ENCODE results near the gene TBCCD1. TPM values are rescaled to one million over a fixed set of nuclear protein-coding genes. Genes with fewer than 3 reads are reported as not detected.

The TBCCD1 gene
- total and polyA plus RNA-seq, 2 donors (not counting 3 experiments of a cell fraction or from before 2014, with no cell fraction given): 16.5 to 16.6 TPM

GRCh38 chr3:186496635-186497034 lies 70.5 kb downstream of the TBCCD1 start:
- DNase-seq (ENCODE audit: low read depth, low spot score) (no peak), FAIRE-seq (no peak)
- H2AFZ ChIP-seq (ENCODE audit: low read depth, low read length): no peak overlapping the region
- dilution Hi-C loops (cut with MboI; ENCODE audit: extremely low pct_ligation_motif_present, low sequenced_read_pairs) (no loop called here), intact Hi-C loops (cut with micrococcal nuclease) (no loop called here)
- H3K9me3 ChIP-seq (replicated peaks; ENCODE audit: control insufficient read depth, insufficient read depth, low read length): no peaks in the 10 kb centered on the region
- no peaks in the 10 kb centered on the region for H3K9me1 ChIP-seq (replicated peaks; ENCODE audit: control insufficient read depth, extremely low read depth, insufficient read depth, low read length)
- POLR2A ChIA-PET: no interaction called here
- H3K27me3 ChIP-seq (ENCODE audit: control insufficient read depth in 2 of 2, insufficient read depth in 2 of 2, low read length in 2 of 2): no peaks in the 10 kb centered on the region
- no peak overlapping the region for H3K4me2 ChIP-seq (ENCODE audit: insufficient read depth, low read length)
- H3K79me2 ChIP-seq (ENCODE audit: control insufficient read depth, insufficient read depth, low read length): no peaks in the 10 kb centered on the region
- no peaks in the 10 kb centered on the region for H3K4me1 ChIP-seq (ENCODE audit: control insufficient read depth, extremely low read depth, insufficient read depth, low read length)
- no TSS peak for BruUV-seq (replicated peaks)
- H3K4me3 ChIP-seq (replicated peaks in 1 of 3; ENCODE audit: insufficient read depth in 1 of 3, low read depth in 1 of 3, low read length in 3 of 3): no peak overlapping the region
- TF ChIP-seq GATA2 (IDR thresholded peaks at IDR 0.05; ENCODE audit: insufficient read depth, insufficient read length, low read depth, low read length) (no peak), MAX (IDR thresholded peaks at IDR 0.05; ENCODE audit: insufficient read depth, insufficient read length) (no peak), FOS (IDR thresholded peaks at IDR 0.05; ENCODE audit: borderline replicate concordance, insufficient read depth, low read length) (no peak), POLR2AphosphoS5 (IDR thresholded peaks at IDR 0.05; ENCODE audit: insufficient read depth, low read depth, low read length) (no peak), CTCF (IDR thresholded peaks at IDR 0.05; ENCODE audit: extremely low read depth in 1 of 2, insufficient read depth in 1 of 2, low read depth in 1 of 2, low read length in 2 of 2) (no peak), JUN (IDR thresholded peaks at IDR 0.05; ENCODE audit: borderline replicate concordance, insufficient read depth, insufficient read length, low read depth) (no peak), EZH2 (IDR thresholded peaks at IDR 0.05; ENCODE audit: borderline replicate concordance, low read depth, low read length, severe bottlenecking) (no peak), POLR2A (IDR thresholded peaks at IDR 0.05; ENCODE audit: low read depth, low read length) (no peak), MYC (IDR thresholded peaks at IDR 0.05; ENCODE audit: low read depth, low read length) (no peak)
- H4K20me1 ChIP-seq (replicated peaks; ENCODE audit: control insufficient read depth, extremely low read depth, insufficient read depth, low read length): no peaks in the 10 kb centered on the region
- CTCF ChIA-PET: interaction anchor here (1.1 kb wide), 1 partner anchor 553 kb away, joined by 3 read pairs; no protein-coding TSS in a partner anchor
- H3K36me3 ChIP-seq (ENCODE audit: control insufficient read depth in 2 of 2, extremely low read depth in 1 of 2, insufficient read depth in 2 of 2, low read length in 2 of 2): no peaks in the 10 kb centered on the region
- H3K27ac ChIP-seq (ENCODE audit: insufficient read depth, low read depth, low read length): no peak overlapping the region
- no peak overlapping the region for H3K9ac ChIP-seq (replicated peaks; ENCODE audit: extremely low read depth, insufficient read depth, low read length)

Other genes starting within 250 kb of the TBCCD1 start
- not detected in 2 replicates for gene DGKG, start 205.1 kb downstream of the TBCCD1 start, total RNA-seq
- not detected in 2 replicates for gene DGKG, start 205.1 kb downstream of the TBCCD1 start, polyA plus RNA-seq
- gene CRYGS, start 23.0 kb downstream of the TBCCD1 start, total RNA-seq: 3.8 and 5.0 TPM in 2 replicates
- gene CRYGS, start 23.0 kb downstream of the TBCCD1 start, polyA plus RNA-seq: 5.0 and 7.6 TPM in 2 replicates
- gene DNAJB11, start 3.4 kb upstream of the TBCCD1 start, total RNA-seq: 87.6 and 100 TPM in 2 replicates
- 25.2 and 39.5 TPM in 2 replicates for gene DNAJB11, start 3.4 kb upstream of the TBCCD1 start, polyA plus RNA-seq
- not detected in 2 replicates for gene AHSG, start 45.7 kb upstream of the TBCCD1 start, total RNA-seq
- gene AHSG, start 45.7 kb upstream of the TBCCD1 start, polyA plus RNA-seq: not detected in 2 replicates
- not detected in 2 replicates for gene FETUB, start 73.1 kb upstream of the TBCCD1 start, total RNA-seq
- not detected in 2 replicates for gene FETUB, start 73.1 kb upstream of the TBCCD1 start, polyA plus RNA-seq
- gene HRG, start 98.7 kb upstream of the TBCCD1 start, total RNA-seq: not detected in 2 replicates
- gene HRG, start 98.7 kb upstream of the TBCCD1 start, polyA plus RNA-seq: not detected in 2 replicates
- gene KNG1, start 150.0 kb upstream of the TBCCD1 start, total RNA-seq: not detected in 2 replicates
- not detected in 2 replicates for gene KNG1, start 150.0 kb upstream of the TBCCD1 start, polyA plus RNA-seq
- 260 and 282 TPM in 2 replicates for gene EIF4A2, start 216.2 kb upstream of the TBCCD1 start, total RNA-seq
- gene EIF4A2, start 216.2 kb upstream of the TBCCD1 start, polyA plus RNA-seq: 255 and 401 TPM in 2 replicates
- 29.1 and 33.7 TPM in 2 replicates for gene RFC4, start 239.1 kb upstream of the TBCCD1 start, total RNA-seq
- gene RFC4, start 239.1 kb upstream of the TBCCD1 start, polyA plus RNA-seq: 4.6 and 6.2 TPM in 2 replicates